Right lobe of liver (tissue), 4 donors: ENCODE measurements around the gene PACC1.

ENCODE experiments used
- POLR2A ChIP-seq: fragments of 450-650 bp; IDR thresholded peaks from one replicate; pipeline ENCODE4 v1.6.1; 2017; ENCODE audit warnings: antibody characterized with exemption, mild to moderate bottlenecking
- TF ChIP-seq, protein P1 (sequence below), 4 donors: fragments of 200-600 bp in 3 of 4; fragments of 450-650 bp in 1 of 4; IDR thresholded peaks; one replicate each; pipeline versions ENCODE4 v1.5.1 to v1.8.0; 2016 to 2022; ENCODE audit warnings: antibody characterized with exemption in 4 of 4, mild to moderate bottlenecking in 2 of 4
- donor health status: DM: no; HTN: no; CAD: no.
- donor health status: DM: no; HTN: no; CAD: no.
- donor health status: DM: no; HTN: yes; CAD: no.

DNA sequence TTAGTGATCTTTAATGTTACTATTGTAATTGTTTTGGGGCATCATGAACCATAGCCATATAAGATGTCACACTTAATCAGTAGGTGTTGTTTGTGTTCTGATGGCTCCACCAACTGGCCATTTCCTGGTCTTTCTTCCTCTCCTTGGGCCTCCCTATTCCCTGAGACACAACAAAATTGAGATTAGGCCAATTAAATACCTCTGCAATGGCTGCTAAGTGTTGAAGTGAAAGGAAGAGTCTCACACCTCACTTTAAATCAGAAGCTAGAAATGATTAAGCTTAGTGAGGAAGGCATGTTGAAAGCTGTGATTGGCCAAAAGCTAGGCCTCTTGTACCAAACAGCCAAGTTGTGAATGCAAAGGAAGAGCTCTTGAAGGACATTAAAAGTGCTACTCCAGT lies 98.8 kb downstream of the PACC1 start:
- TF ChIP-seq, protein P1, sequence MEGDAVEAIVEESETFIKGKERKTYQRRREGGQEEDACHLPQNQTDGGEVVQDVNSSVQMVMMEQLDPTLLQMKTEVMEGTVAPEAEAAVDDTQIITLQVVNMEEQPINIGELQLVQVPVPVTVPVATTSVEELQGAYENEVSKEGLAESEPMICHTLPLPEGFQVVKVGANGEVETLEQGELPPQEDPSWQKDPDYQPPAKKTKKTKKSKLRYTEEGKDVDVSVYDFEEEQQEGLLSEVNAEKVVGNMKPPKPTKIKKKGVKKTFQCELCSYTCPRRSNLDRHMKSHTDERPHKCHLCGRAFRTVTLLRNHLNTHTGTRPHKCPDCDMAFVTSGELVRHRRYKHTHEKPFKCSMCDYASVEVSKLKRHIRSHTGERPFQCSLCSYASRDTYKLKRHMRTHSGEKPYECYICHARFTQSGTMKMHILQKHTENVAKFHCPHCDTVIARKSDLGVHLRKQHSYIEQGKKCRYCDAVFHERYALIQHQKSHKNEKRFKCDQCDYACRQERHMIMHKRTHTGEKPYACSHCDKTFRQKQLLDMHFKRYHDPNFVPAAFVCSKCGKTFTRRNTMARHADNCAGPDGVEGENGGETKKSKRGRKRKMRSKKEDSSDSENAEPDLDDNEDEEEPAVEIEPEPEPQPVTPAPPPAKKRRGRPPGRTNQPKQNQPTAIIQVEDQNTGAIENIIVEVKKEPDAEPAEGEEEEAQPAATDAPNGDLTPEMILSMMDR (IDR thresholded peaks at IDR 0.05), result peak; percentile 15 to 29 (median 20)
- no peak for TF ChIP-seq POLR2A
